ENCODE results near the gene ZNF366. TPM values are rescaled to one million over a fixed set of nuclear protein-coding genes. Genes with fewer than 3 reads are reported as not detected.

ZNF366 gene
- total and polyA plus RNA-seq, 2 of the 13 experiments (the other 11 are each of a cell fraction or from before 2014, with no cell fraction given), result not detected

DNA sequence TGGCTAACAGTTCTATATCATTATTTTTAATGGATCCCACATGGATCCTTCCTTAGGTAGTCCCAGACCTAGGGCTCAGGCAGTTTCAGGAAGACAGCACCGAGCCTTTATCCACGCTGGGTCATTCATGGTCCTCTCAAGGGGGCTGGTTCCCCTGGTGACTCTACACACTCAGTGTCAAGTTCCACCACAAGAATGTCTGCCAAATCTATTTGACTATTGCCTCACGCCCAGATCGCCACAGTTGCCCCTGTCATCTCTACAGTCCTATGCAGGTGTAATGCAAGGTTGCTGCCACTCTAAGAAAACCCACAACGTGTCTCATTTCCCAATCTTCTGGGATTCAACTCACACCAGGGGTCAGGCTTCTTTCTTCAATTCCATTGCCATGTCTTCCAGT is 8.0 kb upstream of the ZNF366 start:
- CTCF ChIA-PET (ENCODE audit: low intra/inter-chr PET ratio, low total read pairs), result no interaction called here
- 4% methylated on average over 5 of the region's 5 CpGs for WGBS (ENCODE audit: low lambda C conversion rate)
- Histone ChIP-seq H3K27me3 (ENCODE audit: control insufficient read depth in 1 of 2, insufficient read depth in 2 of 2, low read length in 2 of 2) (peaks cover 0 to 9% of the 10 kb centered on the region in 2 experiments; a peak in 1 of 5 replicates), H3K27ac (ENCODE audit: extremely low read length, insufficient read depth, low read length) (no peak overlapping the region), H2AFZ (ENCODE audit: low read length) (no peak overlapping the region), H3K4me2 (ENCODE audit: low read depth, low read length) (no peak overlapping the region), H3K4me1 (ENCODE audit: insufficient read depth, low read length) (peaks cover 11% of the 10 kb centered on the region), H4K20me1 (ENCODE audit: insufficient read depth, low read length) (no peaks in the 10 kb centered on the region), H3K4me3 (replicated peaks in 1 of 3; ENCODE audit: insufficient read depth in 1 of 3, low read depth in 2 of 3, low read length in 3 of 3) (no peak overlapping the region), H3K9ac (ENCODE audit: insufficient read depth, low read depth, low read length) (no peak overlapping the region), H3K36me3 (replicated peaks in 1 of 2; ENCODE audit: control insufficient read depth in 1 of 2, insufficient read depth in 2 of 2, low read length in 2 of 2) (no peaks in the 10 kb centered on the region), H3K79me2 (ENCODE audit: insufficient read depth, low read length) (no peaks in the 10 kb centered on the region), H3K9me3 (ENCODE audit: low read length) (no peaks in the 10 kb centered on the region)
- no peak for TF ChIP-seq GZF1 (CRISPR knock-in tag; IDR thresholded peaks at IDR 0.05)
- TF ChIP-seq, protein P1, sequence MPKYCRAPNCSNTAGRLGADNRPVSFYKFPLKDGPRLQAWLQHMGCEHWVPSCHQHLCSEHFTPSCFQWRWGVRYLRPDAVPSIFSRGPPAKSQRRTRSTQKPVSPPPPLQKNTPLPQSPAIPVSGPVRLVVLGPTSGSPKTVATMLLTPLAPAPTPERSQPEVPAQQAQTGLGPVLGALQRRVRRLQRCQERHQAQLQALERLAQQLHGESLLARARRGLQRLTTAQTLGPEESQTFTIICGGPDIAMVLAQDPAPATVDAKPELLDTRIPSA (CRISPR knock-in tag; IDR thresholded peaks at IDR 0.05; ENCODE audit: borderline replicate concordance), result no peak
- FAIRE-seq (no peak), DNase-seq (ENCODE audit: low spot score) (no peak), ATAC-seq (no peak)
- POLR2A ChIA-PET, result no interaction called here
- BruUV-seq (replicated peaks), result no TSS peak
- in situ Hi-C loops (cut with HindIII; ENCODE audit: extremely low pct_ligation_motif_present, low pct_unique_long_range_greater_than_20kb) (no loop called here), intact Hi-C loops (cut with micrococcal nuclease; ENCODE audit: unreplicated experiment) (no loop called here)

DNA sequence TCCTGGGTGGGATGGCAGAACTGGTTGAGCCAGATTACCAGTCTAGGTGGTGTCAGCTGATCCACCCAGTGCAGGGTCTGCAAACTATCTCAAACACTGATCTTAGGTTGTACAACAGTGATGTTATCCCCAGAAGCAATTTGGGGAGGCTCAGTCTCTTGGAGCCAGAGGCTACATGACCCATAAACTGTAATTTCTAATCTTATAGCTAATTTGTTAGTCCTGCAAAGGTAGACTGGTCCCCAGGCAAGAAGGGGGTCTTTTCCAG is 5.3 kb upstream of the ZNF366 start:
- no peak overlapping the region for H3K9ac ChIP-seq (ENCODE audit: insufficient read depth, low read depth, low read length)
- no peak for ATAC-seq
- no peak overlapping the region for H2AFZ ChIP-seq (ENCODE audit: low read length)
- no peak for DNase-seq (ENCODE audit: low spot score)
- no peaks in the 10 kb centered on the region for H3K9me3 ChIP-seq (ENCODE audit: low read length)
- no peak for FAIRE-seq
- H3K27me3 ChIP-seq (ENCODE audit: control insufficient read depth in 1 of 2, insufficient read depth in 2 of 2, low read length in 2 of 2), result peaks cover 2 to 18% of the 10 kb centered on the region in 2 experiments; a peak in 2 of 5 replicates
- BruUV-seq (replicated peaks), result no TSS peak
- no peak overlapping the region for H3K27ac ChIP-seq (ENCODE audit: extremely low read length, insufficient read depth, low read length)
- H3K36me3 ChIP-seq (replicated peaks in 1 of 2; ENCODE audit: control insufficient read depth in 1 of 2, insufficient read depth in 2 of 2, low read length in 2 of 2), result no peaks in the 10 kb centered on the region
- H3K79me2 ChIP-seq (ENCODE audit: insufficient read depth, low read length), result no peaks in the 10 kb centered on the region
- ChIA-PET POLR2A (no interaction called here), CTCF (ENCODE audit: low intra/inter-chr PET ratio, low total read pairs) (no interaction called here)
- in situ Hi-C loops (cut with HindIII; ENCODE audit: extremely low pct_ligation_motif_present, low pct_unique_long_range_greater_than_20kb) (no loop called here), intact Hi-C loops (cut with micrococcal nuclease; ENCODE audit: unreplicated experiment) (no loop called here)
- H3K4me2 ChIP-seq (ENCODE audit: low read depth, low read length), result no peak overlapping the region
- no peaks in the 10 kb centered on the region for H3K4me1 ChIP-seq (ENCODE audit: insufficient read depth, low read length)
- TF ChIP-seq NFYB (CRISPR knock-in tag; IDR thresholded peaks at IDR 0.05), result no peak
- TF ChIP-seq, protein P2, sequence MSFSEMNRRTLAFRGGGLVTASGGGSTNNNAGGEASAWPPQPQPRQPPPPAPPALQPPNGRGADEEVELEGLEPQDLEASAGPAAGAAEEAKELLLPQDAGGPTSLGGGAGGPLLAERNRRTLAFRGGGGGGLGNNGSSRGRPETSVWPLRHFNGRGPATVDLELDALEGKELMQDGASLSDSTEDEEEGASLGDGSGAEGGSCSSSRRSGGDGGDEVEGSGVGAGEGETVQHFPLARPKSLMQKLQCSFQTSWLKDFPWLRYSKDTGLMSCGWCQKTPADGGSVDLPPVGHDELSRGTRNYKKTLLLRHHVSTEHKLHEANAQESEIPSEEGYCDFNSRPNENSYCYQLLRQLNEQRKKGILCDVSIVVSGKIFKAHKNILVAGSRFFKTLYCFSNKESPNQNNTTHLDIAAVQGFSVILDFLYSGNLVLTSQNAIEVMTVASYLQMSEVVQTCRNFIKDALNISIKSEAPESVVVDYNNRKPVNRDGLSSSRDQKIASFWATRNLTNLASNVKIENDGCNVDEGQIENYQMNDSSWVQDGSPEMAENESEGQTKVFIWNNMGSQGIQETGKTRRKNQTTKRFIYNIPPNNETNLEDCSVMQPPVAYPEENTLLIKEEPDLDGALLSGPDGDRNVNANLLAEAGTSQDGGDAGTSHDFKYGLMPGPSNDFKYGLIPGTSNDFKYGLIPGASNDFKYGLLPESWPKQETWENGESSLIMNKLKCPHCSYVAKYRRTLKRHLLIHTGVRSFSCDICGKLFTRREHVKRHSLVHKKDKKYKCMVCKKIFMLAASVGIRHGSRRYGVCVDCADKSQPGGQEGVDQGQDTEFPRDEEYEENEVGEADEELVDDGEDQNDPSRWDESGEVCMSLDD (CRISPR knock-in tag; IDR thresholded peaks at IDR 0.05; ENCODE audit: borderline replicate concordance), result no peak
- no peak for TF ChIP-seq NAIF1 (CRISPR knock-in tag; IDR thresholded peaks at IDR 0.05; ENCODE audit: borderline replicate concordance)
- TF ChIP-seq, protein P3, sequence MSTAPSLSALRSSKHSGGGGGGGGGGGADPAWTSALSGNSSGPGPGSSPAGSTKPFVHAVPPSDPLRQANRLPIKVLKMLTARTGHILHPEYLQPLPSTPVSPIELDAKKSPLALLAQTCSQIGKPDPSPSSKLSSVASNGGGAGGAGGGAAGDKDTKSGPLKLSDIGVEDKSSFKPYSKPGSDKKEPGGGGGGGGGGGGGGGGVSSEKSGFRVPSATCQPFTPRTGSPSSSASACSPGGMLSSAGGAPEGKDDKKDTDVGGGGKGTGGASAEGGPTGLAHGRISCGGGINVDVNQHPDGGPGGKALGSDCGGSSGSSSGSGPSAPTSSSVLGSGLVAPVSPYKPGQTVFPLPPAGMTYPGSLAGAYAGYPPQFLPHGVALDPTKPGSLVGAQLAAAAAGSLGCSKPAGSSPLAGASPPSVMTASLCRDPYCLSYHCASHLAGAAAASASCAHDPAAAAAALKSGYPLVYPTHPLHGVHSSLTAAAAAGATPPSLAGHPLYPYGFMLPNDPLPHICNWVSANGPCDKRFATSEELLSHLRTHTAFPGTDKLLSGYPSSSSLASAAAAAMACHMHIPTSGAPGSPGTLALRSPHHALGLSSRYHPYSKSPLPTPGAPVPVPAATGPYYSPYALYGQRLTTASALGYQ (CRISPR knock-in tag; IDR thresholded peaks at IDR 0.05), result no peak
- TF ChIP-seq, protein P4, sequence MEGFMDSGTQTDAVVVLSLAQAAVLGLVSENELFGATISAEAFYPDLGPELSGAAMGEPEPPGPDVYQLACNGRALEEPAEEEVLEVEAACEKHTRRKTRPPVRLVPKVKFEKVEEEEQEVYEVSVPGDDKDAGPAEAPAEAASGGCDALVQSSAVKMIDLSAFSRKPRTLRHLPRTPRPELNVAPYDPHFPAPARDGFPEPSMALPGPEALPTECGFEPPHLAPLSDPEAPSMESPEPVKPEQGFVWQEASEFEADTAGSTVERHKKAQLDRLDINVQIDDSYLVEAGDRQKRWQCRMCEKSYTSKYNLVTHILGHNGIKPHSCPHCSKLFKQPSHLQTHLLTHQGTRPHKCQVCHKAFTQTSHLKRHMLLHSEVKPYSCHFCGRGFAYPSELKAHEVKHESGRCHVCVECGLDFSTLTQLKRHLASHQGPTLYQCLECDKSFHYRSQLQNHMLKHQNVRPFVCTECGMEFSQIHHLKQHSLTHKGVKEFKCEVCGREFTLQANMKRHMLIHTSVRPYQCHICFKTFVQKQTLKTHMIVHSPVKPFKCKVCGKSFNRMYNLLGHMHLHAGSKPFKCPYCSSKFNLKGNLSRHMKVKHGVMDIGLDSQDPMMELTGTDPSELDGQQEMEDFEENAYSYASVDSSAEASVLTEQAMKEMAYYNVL (CRISPR knock-in tag; IDR thresholded peaks at IDR 0.05; ENCODE audit: borderline replicate concordance), result no peak
- no peak for TF ChIP-seq BHLHE40 (IDR thresholded peaks at IDR 0.05; ENCODE audit: low read length)
- TF ChIP-seq, protein P5, sequence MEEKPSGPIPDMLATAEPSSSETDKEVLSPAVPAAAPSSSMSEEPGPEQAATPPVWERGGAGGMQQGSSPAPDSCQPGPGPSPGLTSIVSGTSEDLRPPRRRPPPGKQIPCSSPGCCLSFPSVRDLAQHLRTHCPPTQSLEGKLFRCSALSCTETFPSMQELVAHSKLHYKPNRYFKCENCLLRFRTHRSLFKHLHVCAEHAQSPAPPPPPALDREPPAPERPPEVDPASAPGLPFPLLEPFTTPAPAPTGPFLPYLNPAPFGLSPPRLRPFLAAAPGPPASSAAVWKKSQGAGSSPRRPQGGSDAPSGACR (CRISPR knock-in tag; IDR thresholded peaks at IDR 0.05), result no peak
- H4K20me1 ChIP-seq (ENCODE audit: insufficient read depth, low read length), result no peaks in the 10 kb centered on the region
- no peak overlapping the region for H3K4me3 ChIP-seq (replicated peaks in 1 of 3; ENCODE audit: insufficient read depth in 1 of 3, low read depth in 2 of 3, low read length in 3 of 3)

All from HepG2 (cell line).